Fibroblast of skin of back (primary cell): Measurements from ENCODE around the gene CLDN16.

ENCODE experiments used
- DNase-seq: peaks from one replicate; pipeline ENCODE4 v3.0.0-alpha.2; 2013

The CLDN16 gene

DNA sequence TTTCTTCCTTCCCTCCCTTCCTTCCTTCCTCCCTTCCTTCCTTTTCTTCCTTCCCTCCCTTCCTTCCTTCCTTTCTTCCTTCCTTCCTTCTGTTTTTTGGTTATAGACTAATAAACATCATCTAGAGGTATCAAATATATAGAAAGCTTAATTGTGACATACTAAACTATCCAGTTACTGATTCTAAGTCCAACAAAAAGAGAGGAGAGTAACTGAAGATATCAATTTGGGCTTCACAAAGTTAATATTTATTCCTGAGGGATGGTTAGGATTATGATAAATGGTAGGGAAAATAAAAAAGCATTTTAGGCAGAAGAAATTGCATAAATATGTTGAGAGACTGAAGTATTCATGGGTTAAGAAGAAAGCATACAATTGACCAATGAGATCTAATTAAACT, 7.8 kb upstream of the CLDN16 start:
- no peak for DNase-seq

DNA sequence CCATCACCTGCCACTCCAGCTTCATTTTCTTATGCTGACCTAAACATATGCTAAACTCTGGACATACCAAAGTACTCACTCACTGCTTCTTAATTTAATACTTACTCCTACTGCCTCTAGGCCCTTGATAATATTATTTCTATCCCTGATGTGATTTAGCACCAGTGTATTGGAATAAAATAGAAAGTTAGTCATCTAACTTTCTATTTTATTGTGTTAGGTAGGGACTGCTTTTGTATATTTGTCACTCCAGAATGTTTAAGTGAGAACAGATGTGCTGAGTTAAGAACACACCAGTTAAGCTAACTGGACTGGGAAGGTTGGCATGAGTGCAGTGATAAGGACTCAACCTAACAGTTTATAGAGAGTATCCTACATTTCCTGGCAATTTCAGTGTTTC, 6.5 kb upstream of the CLDN16 start:
- peak; percentile 61 for DNase-seq

DNA sequence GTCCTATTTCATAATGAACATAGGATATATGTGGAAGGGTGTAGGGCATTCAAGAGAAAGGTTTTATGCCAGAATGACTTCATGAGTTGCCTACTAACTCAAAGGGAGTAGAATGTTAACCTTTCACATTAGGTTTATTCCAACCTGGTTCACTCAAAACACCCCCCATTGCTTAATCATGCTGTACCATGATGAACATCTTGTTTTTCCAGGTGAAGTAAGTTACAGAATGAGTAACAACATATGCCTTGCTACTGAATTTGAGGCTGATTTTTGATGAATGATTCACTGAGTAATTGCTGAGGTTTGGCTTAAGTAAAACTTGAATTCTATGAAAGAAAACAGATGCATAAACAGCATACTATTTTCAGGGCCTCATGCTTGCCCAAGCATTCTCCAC, 5.9 kb upstream of the CLDN16 start:
- DNase-seq = peak; percentile 63

DNA sequence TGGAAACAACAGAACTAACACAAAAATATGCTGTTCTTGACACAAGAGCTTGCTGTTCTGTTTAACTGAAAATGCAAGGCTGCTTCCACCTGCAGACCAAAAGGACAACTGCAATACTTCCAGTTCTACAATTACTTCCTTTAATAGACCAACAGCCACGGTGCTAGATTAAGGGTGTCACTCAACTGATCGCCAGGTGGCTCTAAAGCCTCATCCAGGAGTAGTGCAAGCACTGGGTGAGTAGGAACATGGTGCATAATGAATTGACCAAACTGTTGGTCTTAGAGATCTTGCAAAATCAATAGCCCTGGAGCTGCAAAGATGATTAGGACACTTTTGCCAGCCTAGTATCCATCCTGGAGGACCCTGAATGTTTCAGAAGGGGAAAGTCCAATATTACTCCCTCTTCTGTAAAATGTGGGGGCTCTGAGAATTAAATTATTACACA, 3.6 kb upstream of the CLDN16 start:
- peak; percentile 39 for DNase-seq

DNA sequence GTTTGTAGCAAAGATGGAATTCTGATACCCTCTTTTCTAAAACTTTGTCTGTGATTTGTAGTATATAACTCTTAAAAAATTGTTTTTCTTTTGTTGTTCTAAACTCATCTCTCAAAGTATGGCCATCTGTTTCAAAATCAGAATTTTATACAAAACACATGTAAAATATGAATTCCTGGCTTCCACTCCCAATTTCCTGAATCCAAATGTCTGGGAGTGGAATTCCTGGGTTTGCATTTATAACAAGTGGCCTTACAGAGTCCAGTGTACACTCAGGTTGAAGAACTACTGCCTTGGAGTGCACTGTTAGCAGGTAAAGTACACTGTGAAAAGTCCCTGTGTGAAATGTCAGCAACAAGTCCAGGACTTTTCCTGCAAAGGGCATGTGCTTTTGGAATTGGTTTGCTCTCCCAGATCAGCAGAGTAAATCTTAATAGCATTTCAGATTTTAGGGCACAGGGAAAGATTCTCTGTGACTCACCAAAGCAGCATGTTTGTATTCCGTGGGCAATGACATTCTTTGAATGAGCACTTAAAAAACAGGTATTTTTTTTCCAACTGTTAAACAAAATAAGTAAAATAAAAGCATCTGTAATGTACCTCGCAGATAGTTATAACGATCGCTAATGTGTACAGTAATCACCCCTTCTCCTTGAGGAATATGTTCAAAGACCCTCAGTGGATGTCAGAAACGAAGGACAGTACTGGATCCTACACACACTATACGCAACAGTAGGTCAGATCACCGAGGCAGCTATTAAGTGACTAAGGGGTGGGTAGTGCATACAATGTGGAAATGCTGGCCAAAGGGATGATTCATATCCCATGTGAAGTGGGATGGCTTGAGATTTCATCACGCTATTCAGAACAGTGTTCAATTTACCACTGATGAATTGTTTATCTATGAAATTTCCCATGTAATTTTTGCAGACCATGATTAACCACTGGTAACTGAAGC, 2.0 kb upstream of the CLDN16 start:
- peak; percentile 98 for DNase-seq

DNA sequence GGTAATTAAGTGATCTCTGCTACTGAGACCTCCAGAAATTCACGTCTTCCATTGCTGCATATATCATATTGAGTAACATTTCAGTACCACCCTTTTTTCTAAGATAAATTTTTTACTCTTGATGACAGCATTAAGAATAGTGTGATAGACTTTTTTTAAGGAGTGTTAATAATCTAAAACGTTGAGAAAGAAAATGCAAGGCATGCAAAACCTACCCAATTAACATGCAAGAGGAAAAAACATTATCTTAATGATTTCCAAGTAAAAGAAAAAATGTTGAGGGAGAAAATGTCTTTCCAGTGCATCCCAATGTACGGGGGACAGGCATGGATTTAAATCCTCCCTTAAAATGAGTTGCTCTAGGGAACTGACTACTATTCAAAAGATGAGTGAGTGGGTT, 740 bp downstream of the CLDN16 start:
- DNase-seq = no peak

DNA sequence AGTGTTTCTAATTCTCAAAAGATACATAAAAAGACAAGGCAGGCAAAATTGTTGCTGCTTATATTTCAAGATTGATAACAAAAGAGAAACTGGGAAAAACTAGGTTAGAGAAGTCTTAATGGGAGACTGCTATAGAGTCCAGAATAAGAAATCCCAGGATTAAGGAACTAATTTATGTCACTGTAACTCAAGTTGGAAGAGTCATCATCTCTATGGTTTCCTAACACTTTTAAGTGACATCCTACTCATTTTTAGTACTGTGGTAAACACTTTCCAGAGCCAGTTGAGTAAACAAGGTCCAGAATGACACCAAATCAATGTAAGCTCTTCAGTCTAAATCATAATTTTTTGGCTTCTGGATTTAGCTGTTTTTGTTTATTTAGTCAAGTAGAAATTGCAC, 8.0 kb downstream of the CLDN16 start:
- no peak for DNase-seq

DNA sequence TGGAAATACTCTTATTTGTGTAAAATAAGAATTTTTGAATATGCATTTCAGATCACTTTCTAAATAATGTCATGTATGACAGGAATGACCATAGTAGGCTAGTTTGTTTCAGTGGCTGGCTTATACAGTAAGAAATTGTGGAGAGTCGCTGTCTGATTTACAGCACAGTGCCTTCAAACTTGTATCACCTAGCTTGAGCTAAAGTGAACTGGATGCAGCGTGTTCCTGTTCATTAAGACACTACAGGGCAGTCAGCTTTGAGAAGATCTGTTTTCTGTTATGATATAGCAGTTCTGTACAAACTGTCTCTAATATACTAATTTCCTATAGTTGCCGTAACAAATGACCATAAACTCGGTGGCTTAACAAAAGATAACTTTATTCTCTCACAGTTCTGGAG, 9.9 kb downstream of the CLDN16 start:
- DNase-seq = no peak

DNA sequence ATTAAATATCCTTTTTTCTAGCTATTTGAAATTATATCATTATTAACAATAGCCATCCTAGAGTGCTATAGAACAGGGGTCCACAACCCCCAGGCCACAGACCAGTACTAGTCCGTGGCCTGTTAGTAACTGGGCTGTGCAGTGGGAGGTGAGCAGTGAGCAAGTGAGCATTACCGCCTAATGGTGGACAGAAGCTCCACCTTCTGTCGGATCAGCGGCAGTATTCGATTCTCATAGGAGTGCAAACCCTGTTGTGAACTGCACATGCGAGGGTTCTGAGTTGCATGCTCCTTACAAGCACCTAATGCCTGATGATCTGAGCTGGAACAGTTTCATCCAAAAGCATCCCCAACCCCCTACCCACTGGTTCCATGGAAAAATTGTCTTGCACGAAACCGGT, 11.7 kb downstream of the CLDN16 start:
- no peak for DNase-seq

DNA sequence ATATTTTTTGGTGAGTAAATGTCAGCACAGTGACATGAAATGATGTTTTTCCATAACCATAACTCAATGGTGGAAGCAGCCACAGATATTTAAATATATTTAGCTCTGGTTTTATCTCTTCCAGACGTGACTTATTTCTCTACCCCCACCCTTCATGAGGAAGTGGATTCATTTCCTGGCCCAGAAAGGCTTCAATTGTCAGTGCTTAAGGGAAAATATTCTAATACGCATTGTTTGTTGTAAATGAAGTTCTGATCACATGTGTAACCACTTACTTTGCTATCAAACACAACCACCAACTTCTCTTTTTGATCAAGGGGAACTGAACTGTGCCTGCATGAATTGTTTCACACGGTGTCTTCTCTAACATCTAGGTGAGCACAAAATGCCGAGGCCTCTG, 14.0 kb downstream of the CLDN16 start:
- DNase-seq = no peak

DNA sequence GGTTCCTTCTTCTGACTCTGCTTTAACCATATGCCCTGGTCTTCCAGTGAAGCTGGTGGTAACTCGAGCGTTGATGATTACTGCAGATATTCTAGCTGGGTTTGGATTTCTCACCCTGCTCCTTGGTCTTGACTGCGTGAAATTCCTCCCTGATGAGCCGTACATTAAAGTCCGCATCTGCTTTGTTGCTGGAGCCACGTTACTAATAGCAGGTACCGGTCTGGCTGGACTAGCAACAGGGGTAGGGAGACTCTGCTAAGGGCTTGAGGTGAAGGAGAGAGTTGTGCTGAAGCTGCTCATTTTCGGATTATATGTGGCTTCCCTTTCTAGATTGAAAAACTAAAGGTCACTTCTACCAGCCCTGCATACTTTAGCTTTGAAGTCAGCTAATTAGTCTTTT, 16.8 kb downstream of the CLDN16 start:
- DNase-seq = no peak

DNA sequence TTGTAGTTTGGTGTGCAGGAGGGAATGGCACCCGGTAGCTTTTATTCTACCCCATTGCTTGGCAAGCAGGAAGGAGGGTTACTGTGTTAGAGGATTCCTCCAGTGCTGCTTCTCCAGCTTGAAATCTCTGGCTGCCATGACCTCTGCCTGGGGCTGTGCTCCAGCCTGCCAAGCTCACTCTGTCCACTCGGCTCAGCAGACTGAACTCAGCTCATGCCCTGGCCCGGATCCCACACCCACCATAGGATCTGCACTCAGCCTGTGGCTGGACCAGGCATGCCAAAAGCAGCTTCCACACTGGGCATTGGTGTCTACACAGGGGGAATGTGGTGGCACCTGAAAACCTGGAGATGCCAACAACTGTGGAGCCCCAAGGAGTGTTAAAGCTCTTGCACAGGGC, 26.3 kb downstream of the CLDN16 start:
- DNase-seq = no peak

DNA sequence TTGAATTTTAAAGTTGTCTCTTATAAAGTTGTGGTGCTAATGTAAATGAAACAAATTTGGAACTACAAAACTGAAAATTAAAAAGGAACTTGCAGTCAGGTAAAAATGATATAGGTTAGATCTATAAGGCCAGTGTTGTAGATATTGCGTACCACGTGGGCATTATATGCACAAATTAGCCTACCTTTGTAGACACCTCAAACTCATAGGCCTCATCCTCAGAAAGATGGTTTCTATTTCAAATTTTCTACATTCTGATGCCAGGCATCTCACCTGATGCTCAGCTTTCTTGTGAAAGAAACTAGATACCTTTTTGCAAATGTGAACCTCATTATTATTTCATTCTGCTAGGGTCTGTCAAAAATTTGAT, 36.1 kb downstream of the CLDN16 start:
- DNase-seq = no peak

DNA sequence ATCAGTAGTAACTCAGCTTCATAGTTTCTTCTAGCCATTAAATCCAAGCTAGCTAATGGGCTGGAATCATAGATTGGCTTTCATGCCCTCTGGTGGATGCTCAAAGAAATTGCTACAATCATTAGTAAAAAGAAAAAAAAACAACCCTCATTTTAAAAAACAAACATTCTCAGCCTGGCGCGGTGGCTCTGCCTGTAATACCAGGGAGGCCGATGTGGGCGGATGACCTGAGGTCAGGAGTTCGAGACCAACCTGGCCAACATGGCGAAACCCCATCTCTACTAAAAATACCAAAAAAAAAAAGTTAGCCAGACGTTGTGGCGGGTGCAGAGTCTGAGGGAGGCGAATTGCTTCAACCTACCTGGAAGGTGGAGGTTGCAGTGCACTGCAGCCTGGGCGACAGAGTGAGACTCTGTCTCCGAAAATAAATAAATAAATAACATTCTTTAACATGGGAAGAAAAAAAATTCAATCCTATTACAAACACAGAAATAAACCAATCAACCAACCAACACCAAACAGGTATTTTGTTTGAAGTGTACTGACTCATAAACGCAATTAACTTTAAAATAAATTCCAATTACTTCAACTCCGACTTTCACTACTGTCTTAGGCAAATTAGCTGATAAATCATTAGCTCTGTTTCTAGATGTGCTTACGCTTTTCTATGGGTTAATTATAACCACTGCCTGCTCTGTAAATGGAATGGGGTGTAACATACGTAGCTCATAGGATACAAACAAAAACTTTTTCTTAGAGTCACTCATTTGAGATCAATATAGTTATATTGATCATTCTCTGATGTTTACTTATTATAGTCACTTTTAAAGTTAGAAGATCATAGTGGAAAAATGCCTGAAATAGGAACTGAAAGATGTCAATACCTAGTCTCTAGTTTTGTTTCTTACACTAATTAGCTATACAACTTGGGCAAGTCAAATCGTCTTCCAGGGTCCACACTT, 36.8 kb downstream of the CLDN16 start:
- peak; percentile 70 for DNase-seq

DNA sequence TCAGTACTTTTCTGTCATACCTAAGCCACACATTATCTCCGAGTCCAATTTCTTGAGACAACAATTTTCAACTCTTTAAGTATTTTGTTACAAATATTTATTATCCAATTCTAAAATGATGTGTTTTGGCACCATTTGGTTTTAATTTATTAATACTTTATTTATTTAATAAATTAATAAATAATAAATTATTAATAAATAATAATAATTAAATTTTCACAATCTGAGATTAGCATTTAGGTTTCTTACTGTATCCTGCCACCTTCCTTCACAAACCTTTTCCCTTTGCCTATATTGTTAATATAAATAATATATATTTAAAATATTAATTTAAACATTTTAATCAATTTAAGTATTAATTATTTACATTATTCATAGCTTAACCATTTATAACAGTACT, 37.9 kb downstream of the CLDN16 start:
- DNase-seq = no peak

DNA sequence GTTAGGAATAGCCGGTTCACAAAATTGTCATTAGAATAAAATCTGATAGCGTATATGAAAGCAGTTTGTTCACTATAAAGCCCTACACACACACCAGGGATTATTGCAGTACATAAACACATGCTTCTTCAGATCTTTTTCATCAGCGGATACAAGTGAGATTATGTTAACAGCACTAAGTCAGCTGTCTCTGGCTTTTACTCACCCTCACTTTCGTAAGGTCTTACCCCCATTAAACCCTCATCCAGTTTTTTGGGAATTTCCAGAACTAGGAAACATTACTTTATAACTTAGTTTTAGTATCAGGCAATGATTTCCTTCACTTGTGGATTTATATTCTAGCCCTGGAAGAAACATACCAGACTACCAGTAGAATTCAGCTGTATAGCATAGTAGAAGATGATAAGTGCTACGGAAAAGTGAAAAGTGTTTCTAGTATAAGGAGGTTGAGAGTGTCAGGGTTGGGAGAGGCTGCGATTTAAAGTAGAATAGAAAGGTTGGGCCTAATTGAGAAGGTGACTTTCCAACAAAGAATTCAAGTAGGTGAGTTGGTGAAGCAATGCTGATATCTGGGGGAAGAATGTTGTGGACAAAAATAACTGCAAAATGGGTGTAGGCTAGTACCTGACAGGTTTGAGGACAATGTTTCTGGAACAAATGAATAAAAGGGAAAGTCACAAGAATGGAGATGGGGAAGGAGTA, 39.0 kb downstream of the CLDN16 start:
- no peak for DNase-seq

DNA sequence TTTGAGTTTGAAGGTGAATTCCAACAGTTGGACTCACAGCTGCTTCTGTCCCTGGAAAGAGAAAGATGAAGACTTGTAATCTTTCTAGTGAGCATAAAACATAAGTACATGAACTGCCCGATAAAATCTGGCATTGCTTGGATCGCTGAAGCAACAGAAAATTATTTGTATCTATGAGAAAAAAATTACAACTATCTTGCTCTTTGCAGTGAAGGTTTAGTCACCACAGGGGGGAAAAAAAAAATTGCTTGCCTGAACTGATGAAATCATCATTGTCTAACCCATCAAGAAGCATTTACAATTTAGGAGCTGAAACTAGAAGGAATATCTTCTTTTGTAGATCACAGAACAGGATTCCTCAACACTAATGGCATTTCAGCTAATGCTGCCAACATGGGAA, 41.7 kb downstream of the CLDN16 start:
- DNase-seq = peak; percentile 69

DNA sequence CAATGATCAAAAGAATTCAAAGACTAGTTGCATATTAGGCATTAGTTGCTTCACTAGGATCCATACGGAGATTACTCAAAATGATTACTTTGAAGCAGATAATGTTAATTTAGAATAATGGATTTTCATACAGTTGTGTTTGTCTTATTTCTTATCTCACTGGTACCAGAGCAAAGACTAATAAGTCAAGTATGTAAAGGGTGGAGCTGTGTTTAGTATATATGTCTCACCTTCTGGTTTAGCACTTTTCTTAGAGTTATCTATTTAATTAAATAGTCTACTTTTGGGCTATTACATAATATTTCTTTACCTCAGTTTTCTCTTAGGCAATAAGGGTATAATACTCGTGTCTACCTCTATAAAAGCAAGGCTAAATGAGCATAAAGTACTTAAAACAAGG, 42.9 kb downstream of the CLDN16 start:
- DNase-seq = no peak

DNA sequence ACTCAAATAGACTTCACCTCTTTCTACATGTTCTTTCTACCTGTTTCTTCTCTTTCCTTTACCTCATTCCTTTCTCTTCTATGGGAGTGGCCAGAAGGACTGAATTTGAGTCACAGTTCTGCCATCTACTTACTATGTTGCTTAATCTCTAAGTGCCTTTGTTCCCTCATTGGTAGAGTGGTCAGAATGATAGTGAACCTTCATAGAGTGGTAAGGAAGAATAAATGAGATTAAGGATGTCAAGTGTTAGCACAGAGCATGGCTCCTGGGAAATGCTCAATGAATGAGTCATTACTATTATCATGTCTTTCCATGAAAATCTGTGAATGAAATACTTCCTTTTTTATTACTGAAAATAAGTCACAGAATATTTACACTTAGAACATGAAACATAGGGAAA, 44.3 kb downstream of the CLDN16 start:
- DNase-seq = peak; percentile 36

DNA sequence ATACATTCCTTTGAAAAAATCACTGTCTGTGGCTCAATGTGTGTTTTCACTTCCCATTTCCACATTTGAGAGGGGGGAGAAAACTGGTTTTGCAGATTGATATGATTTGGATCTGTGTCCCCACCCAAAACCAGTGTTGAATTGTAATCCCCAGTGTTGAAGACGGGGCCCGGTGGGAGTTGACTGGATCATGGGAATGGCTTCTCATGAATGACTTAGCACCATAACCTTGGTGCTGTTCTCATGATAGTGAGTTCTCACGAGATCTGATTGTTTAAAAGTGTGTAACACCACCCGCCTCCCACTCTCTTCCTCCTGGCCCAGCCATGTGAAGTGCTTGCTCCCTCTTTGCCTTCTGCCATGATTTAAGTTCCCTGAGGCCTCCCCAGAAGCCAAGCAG, 45.7 kb downstream of the CLDN16 start:
- no peak for DNase-seq

DNA sequence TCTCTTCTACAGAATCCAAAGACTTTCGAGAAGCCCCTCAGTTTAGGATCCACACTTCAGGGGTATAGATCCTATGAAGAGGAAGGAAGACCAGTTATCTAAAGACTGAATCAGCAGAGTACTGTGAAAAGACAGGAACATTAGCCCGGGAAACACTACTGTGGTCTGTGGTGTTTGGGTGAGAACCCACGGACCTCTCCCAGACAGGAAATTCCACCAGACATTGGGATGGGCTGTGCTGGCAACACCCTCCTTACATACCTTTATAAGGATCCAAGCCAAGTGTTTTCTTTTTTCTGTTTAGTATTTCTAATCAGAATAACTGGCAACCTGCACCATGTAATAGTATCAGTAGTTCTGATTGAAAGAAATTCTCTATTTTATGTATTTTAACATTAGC, 47.7 kb downstream of the CLDN16 start:
- peak; percentile 47 for DNase-seq

DNA sequence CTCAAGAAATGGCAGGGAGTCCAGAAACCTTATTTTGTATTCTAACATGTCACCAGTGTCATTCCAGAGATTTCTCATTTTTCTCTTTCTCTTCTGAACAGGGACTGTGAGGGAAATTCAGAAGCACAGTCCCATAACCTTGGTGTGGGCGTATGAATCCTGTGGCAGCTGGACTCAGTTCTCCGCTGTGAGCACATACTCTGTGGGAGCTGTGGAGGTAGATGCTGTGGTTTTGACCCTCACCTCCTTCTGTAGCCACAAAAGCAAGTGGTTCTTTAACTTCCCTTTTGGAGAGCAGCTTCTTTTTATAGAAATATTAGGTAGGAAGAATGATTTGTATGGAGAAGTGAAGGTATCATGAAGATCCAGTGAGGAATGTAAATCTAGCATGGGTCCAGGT, 48.4 kb downstream of the CLDN16 start:
- no peak for DNase-seq

DNA sequence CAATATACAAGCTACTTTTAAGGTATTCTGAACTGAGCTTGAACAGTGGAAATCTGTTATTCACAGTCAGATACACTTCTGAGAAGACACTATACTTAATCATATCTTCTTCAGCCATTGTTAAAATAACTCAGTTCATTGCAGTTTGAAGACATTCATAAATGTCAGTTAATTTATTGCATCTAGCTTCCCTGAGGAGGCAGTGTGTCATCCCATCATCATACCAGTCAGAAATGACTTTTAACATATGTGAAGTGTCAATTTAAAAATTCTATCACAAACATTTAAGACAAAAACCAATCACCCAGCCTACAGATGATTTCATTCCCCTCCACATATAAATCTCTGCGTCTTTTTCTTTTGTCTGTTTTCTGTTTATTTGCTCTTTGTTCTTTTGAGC, 54.3 kb downstream of the CLDN16 start:
- no peak for DNase-seq
